ENCODE results near the gene MCOLN3. TPM values are rescaled to one million over a fixed set of nuclear protein-coding genes. Genes with fewer than 3 reads are reported as not detected.

Gene MCOLN3
- not detected in 2 replicates for total RNA-seq

GRCh38 chr1:85048296-85049064 is at the start of gene MCOLN3:
MCOLN3 (minus strand) TSS chr1:85048500; CDS start chr1:85045360, 3,140 bp downstream.
- no peak for DNase-seq (ENCODE audit: extremely low read depth, low read depth, low spot score)

GRCh38 chr1:85093644-85094043 is 45.3 kb upstream of the MCOLN3 start:
- DNase-seq (ENCODE audit: extremely low read depth, low read depth, low spot score): no peak

- no peak for DNase-seq (ENCODE audit: extremely low read depth, low read depth, low spot score)
Measured at GRCh38 chr1:85091671-85092280, 43.5 kb upstream of the MCOLN3 start.

- DNase-seq (ENCODE audit: extremely low read depth, low read depth, low spot score): no peak
Measured at GRCh38 chr1:85090225-85090624, 41.9 kb upstream of the MCOLN3 start.

GRCh38 chr1:85089203-85089602 is 40.9 kb upstream of the MCOLN3 start:
- no peak for DNase-seq (ENCODE audit: extremely low read depth, low read depth, low spot score)

GRCh38 chr1:85088408-85088784 is 40.1 kb upstream of the MCOLN3 start:
- DNase-seq (ENCODE audit: extremely low read depth, low read depth, low spot score): no peak

GRCh38 chr1:85087659-85088407 is 39.5 kb upstream of the MCOLN3 start:
- no peak for DNase-seq (ENCODE audit: extremely low read depth, low read depth, low spot score)

GRCh38 chr1:85085417-85085816 is 37.1 kb upstream of the MCOLN3 start:
- no peak for DNase-seq (ENCODE audit: extremely low read depth, low read depth, low spot score)

GRCh38 chr1:85078903-85079302 is 30.6 kb upstream of the MCOLN3 start:
- DNase-seq (ENCODE audit: extremely low read depth, low read depth, low spot score): no peak

GRCh38 chr1:85074365-85074964 is 26.2 kb upstream of the MCOLN3 start:
- no peak for DNase-seq (ENCODE audit: extremely low read depth, low read depth, low spot score)

GRCh38 chr1:85070972-85071492 is 22.7 kb upstream of the MCOLN3 start:
- DNase-seq (ENCODE audit: extremely low read depth, low read depth, low spot score): no peak

GRCh38 chr1:85068846-85069245 is 20.5 kb upstream of the MCOLN3 start:
- DNase-seq (ENCODE audit: extremely low read depth, low read depth, low spot score): no peak

- no peak for DNase-seq (ENCODE audit: extremely low read depth, low read depth, low spot score)
Measured at GRCh38 chr1:85065550-85065949, 17.2 kb upstream of the MCOLN3 start.

- DNase-seq (ENCODE audit: extremely low read depth, low read depth, low spot score): no peak
Measured at GRCh38 chr1:85062425-85063026, 14.2 kb upstream of the MCOLN3 start.

GRCh38 chr1:85061711-85062424 is 13.6 kb upstream of the MCOLN3 start:
- peak; percentile 96 for DNase-seq (ENCODE audit: extremely low read depth, low read depth, low spot score)

GRCh38 chr1:85060038-85060437 is 11.7 kb upstream of the MCOLN3 start:
- DNase-seq (ENCODE audit: extremely low read depth, low read depth, low spot score): no peak

GRCh38 chr1:85059563-85059962 is 11.3 kb upstream of the MCOLN3 start:
- no peak for DNase-seq (ENCODE audit: extremely low read depth, low read depth, low spot score)

GRCh38 chr1:85058786-85059185 is 10.5 kb upstream of the MCOLN3 start:
- DNase-seq (ENCODE audit: extremely low read depth, low read depth, low spot score): no peak

- no peak for DNase-seq (ENCODE audit: extremely low read depth, low read depth, low spot score)
Measured at GRCh38 chr1:85058311-85058710, 10.0 kb upstream of the MCOLN3 start.

GRCh38 chr1:85054664-85055063 is 6.4 kb upstream of the MCOLN3 start:
- no peak for DNase-seq (ENCODE audit: extremely low read depth, low read depth, low spot score)
